GM23248 (cell line): ENCODE measurements around the gene UVRAG.

Experiments
- EZH2 ChIP-seq: fragments of 200-600 bp; sonication (generic); IDR thresholded peaks from 2 replicates; pipeline ENCODE4 v1.6.1; 2018; ENCODE audit warnings: antibody characterized with exemption, mild to moderate bottlenecking; ENCODE audit not compliant: insufficient read depth, poor library complexity, severe bottlenecking
- EZH2phosphoT487 ChIP-seq: fragments of 200-600 bp; sonication (generic); IDR thresholded peaks from 2 replicates; pipeline ENCODE4 v1.6.1; 2018; ENCODE audit warnings: antibody characterized with exemption, moderate library complexity, mild to moderate bottlenecking, low read depth; ENCODE audit not compliant: insufficient read depth

- TF ChIP-seq EZH2 (no peak), EZH2phosphoT487 (no peak)
Observed at GRCh38 chr11:76134239-76134638, 319.2 kb downstream of the UVRAG start.
